GM23248 (cell line): Measurements from ENCODE around the gene SLC28A3.

Experiments
- EZH2 ChIP-seq: fragments of 200-600 bp; sonication (generic); IDR thresholded peaks from 2 replicates; pipeline ENCODE4 v1.6.1; 2018; ENCODE audit warnings: antibody characterized with exemption, mild to moderate bottlenecking; ENCODE audit not compliant: insufficient read depth, poor library complexity, severe bottlenecking
- EZH2phosphoT487 ChIP-seq: fragments of 200-600 bp; sonication (generic); IDR thresholded peaks from 2 replicates; pipeline ENCODE4 v1.6.1; 2018; ENCODE audit warnings: antibody characterized with exemption, moderate library complexity, mild to moderate bottlenecking, low read depth; ENCODE audit not compliant: insufficient read depth

DNA sequence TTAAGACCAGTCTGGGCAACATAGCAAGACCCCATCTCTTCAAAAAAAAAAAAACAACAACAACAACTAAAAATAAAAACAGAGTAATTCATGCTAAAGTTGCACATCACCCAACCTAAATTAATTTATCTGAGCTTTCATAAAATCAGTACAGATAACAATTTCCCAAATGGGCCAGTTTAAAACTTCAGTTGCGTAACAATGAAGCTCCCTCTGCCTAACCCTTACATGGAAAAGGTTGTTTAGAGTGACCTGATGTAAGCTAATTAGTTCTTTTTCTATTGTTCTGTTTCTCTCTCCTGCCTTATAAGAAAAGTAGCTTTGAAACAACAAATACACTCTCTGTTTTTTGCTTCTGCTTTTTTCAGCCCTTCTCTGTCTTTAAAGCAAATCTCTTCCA lies 46.2 kb upstream of the SLC28A3 start:
- TF ChIP-seq EZH2phosphoT487: no peak
- TF ChIP-seq EZH2: no peak
